ENCODE data around the gene VHLL. TPM values are rescaled to one million over a fixed set of nuclear protein-coding genes. Genes with fewer than 3 reads are reported as not detected.

Gene VHLL
- polyA plus RNA-seq, 1 donor (not counting 4 experiments of a cell fraction or from before 2014, with no cell fraction given), result not detected

- H3K36me3 ChIP-seq (ENCODE audit: control insufficient read depth in 2 of 2, extremely low read depth in 1 of 2, insufficient read depth in 2 of 2, low read length in 2 of 2), result peaks cover 29 to 71% of the 10 kb centered on the region in 2 experiments
- TF ChIP-seq CTCF (optimal IDR thresholded peaks at IDR 0.05 in 1 of 3, IDR thresholded peaks at IDR 0.05 in 1 of 3, conservative IDR thresholded peaks at IDR 0.05 in 1 of 3; ENCODE audit: extremely low read depth in 1 of 3, insufficient read depth in 2 of 3, low read length in 3 of 3) (peak in 1 of 3 experiments; percentile 38), EZH2 (IDR thresholded peaks at IDR 0.05; ENCODE audit: low read length) (no peak)
- dilution Hi-C loops (cut with MboI; ENCODE audit: extremely low pct_ligation_motif_present, low sequenced_read_pairs), result no loop called here
- DNase-seq (ENCODE audit: low read depth, low spot score), result no peak
- peaks cover 65% of the 10 kb centered on the region for H3K4me1 ChIP-seq (ENCODE audit: control insufficient read depth, extremely low read depth, insufficient read depth, low read length)
- H3K9me1 ChIP-seq (ENCODE audit: control insufficient read depth, extremely low read depth, insufficient read depth, low read length), result peaks cover 5% of the 10 kb centered on the region
- H3K27ac ChIP-seq (ENCODE audit: control insufficient read depth, insufficient read depth, low read length), result no peak overlapping the region
- no peak overlapping the region for H3K9ac ChIP-seq (ENCODE audit: control insufficient read depth, extremely low read depth, insufficient read depth, low read length)
- no peak for FAIRE-seq
- no peaks in the 10 kb centered on the region for H3K79me2 ChIP-seq (ENCODE audit: control insufficient read depth, insufficient read depth, low read length)
- no peaks in the 10 kb centered on the region for H3K27me3 ChIP-seq (ENCODE audit: control insufficient read depth, extremely low read depth, insufficient read depth, low read length)
- H4K20me1 ChIP-seq (ENCODE audit: control insufficient read depth, extremely low read depth, insufficient read depth, low read length), result peaks cover 12% of the 10 kb centered on the region
- no peaks in the 10 kb centered on the region for H3K9me3 ChIP-seq (ENCODE audit: control insufficient read depth, low read depth, low read length)
- H3K4me3 ChIP-seq (ENCODE audit: control insufficient read depth in 2 of 3, extremely low read depth in 1 of 3, insufficient read depth in 2 of 3, low read depth in 1 of 3, low read length in 3 of 3), result no peak overlapping the region
- H3K4me2 ChIP-seq (ENCODE audit: control insufficient read depth, extremely low read depth, insufficient read depth, low read depth, low read length), result no peak overlapping the region
- H2AFZ ChIP-seq (ENCODE audit: control insufficient read depth, low read length), result no peak overlapping the region
Observed at GRCh38 chr1:156259805-156260204, 39.3 kb downstream of the VHLL start.

- Histone ChIP-seq H2AFZ (ENCODE audit: control insufficient read depth, low read length) (no peak overlapping the region), H3K4me1 (ENCODE audit: control insufficient read depth, extremely low read depth, insufficient read depth, low read length) (peaks cover 65% of the 10 kb centered on the region), H3K36me3 (ENCODE audit: control insufficient read depth in 2 of 2, extremely low read depth in 1 of 2, insufficient read depth in 2 of 2, low read length in 2 of 2) (peaks cover 26 to 66% of the 10 kb centered on the region in 2 experiments), H3K27ac (ENCODE audit: control insufficient read depth, insufficient read depth, low read length) (peak overlapping the region; percentile 39), H3K79me2 (ENCODE audit: control insufficient read depth, insufficient read depth, low read length) (no peaks in the 10 kb centered on the region), H3K27me3 (ENCODE audit: control insufficient read depth, extremely low read depth, insufficient read depth, low read length) (no peaks in the 10 kb centered on the region), H3K9me1 (ENCODE audit: control insufficient read depth, extremely low read depth, insufficient read depth, low read length) (peaks cover 5% of the 10 kb centered on the region), H3K9me3 (ENCODE audit: control insufficient read depth, low read depth, low read length) (no peaks in the 10 kb centered on the region), H3K9ac (ENCODE audit: control insufficient read depth, extremely low read depth, insufficient read depth, low read length) (no peak overlapping the region), H3K4me2 (ENCODE audit: control insufficient read depth, extremely low read depth, insufficient read depth, low read depth, low read length) (no peak overlapping the region), H4K20me1 (ENCODE audit: control insufficient read depth, extremely low read depth, insufficient read depth, low read length) (peaks cover 10% of the 10 kb centered on the region), H3K4me3 (ENCODE audit: control insufficient read depth in 2 of 3, extremely low read depth in 1 of 3, insufficient read depth in 2 of 3, low read depth in 1 of 3, low read length in 3 of 3) (no peak overlapping the region)
- DNase-seq (ENCODE audit: low read depth, low spot score), result no peak
- no peak for TF ChIP-seq EZH2 (IDR thresholded peaks at IDR 0.05; ENCODE audit: low read length)
- TF ChIP-seq CTCF (optimal IDR thresholded peaks at IDR 0.05 in 1 of 3, IDR thresholded peaks at IDR 0.05 in 1 of 3, conservative IDR thresholded peaks at IDR 0.05 in 1 of 3; ENCODE audit: extremely low read depth in 1 of 3, insufficient read depth in 2 of 3, low read length in 3 of 3), result no peak
- peak; percentile 99 for FAIRE-seq
- dilution Hi-C loops (cut with MboI; ENCODE audit: extremely low pct_ligation_motif_present, low sequenced_read_pairs), result no loop called here
Observed at GRCh38 chr1:156258859-156259258, 40.2 kb downstream of the VHLL start.

Data from keratinocyte (primary cell).